Mesenchymal stem cell (in vitro differentiated cells and primary cell): ENCODE data around the gene DDX39B.

Experiments
- DNase-seq: peaks from one replicate; pipeline ENCODE4 v3.0.0-alpha.2; 2013
- H2AFZ ChIP-seq: one replicate; pipeline ENCODE4 v1.6.1; 2013; ENCODE audit warnings: low read depth, mild to moderate bottlenecking, control low read depth, inconsistent platforms, low read length, moderate library complexity
- H2AK5ac ChIP-seq: 2 replicates; pipeline ENCODE4 v1.6.1; 2013; ENCODE audit warnings: low read length, moderate library complexity, mild to moderate bottlenecking, inconsistent platforms; ENCODE audit not compliant: severe bottlenecking
- H2BK120ac ChIP-seq: one replicate; pipeline ENCODE4 v1.6.1; 2013; ENCODE audit warnings: low read depth, mild to moderate bottlenecking, inconsistent platforms, low read length, moderate library complexity
- H2BK12ac ChIP-seq, 2 experiments: one replicate each; pipeline ENCODE4 v1.6.1; 2013; ENCODE audit warnings: inconsistent platforms in 2 of 2, low read length in 2 of 2, mild to moderate bottlenecking in 2 of 2, moderate library complexity in 2 of 2, control low read depth in 1 of 2
- H2BK15ac ChIP-seq: one replicate; pipeline ENCODE4 v1.6.1; 2013; ENCODE audit warnings: mild to moderate bottlenecking, low read depth, inconsistent platforms; ENCODE audit not compliant: poor library complexity, severe bottlenecking
- H2BK5ac ChIP-seq: 2 replicates; pipeline ENCODE4 v1.6.1; 2013; ENCODE audit warnings: low read depth, mild to moderate bottlenecking, low read length, control low read depth, inconsistent platforms; ENCODE audit not compliant: poor library complexity, severe bottlenecking
- H3K14ac ChIP-seq, 2 experiments: one replicate each; pipeline ENCODE4 v1.6.1; 2013; ENCODE audit warnings: inconsistent platforms in 2 of 2, low read length in 2 of 2, control low read depth in 1 of 2, mild to moderate bottlenecking in 1 of 2, moderate library complexity in 1 of 2
- H3K18ac ChIP-seq, 2 experiments: one replicate each; pipeline ENCODE4 v1.6.1; 2013; ENCODE audit warnings: inconsistent platforms in 2 of 2, low read length in 2 of 2, control low read depth in 1 of 2, low read depth in 1 of 2, mild to moderate bottlenecking in 1 of 2
- H3K23ac ChIP-seq, 2 experiments: one replicate each; pipeline ENCODE4 v1.6.1; 2013; ENCODE audit warnings: inconsistent platforms in 2 of 2, low read length in 2 of 2, mild to moderate bottlenecking in 2 of 2, moderate library complexity in 2 of 2, control low read depth in 1 of 2
- H3K27ac ChIP-seq: 2 replicates; pipeline ENCODE4 v1.5.1; 2013; ENCODE audit warnings: mild to moderate bottlenecking, moderate library complexity, low read length, control low read depth, inconsistent platforms; ENCODE audit not compliant: poor library complexity, severe bottlenecking
- H3K27me3 ChIP-seq, 2 experiments: 2 replicates each; pipeline versions ENCODE4 v1.6.1 to v1.7.0; 2013; ENCODE audit warnings: low read length in 2 of 2, mild to moderate bottlenecking in 2 of 2, moderate library complexity in 2 of 2, control low read depth in 1 of 2, inconsistent platforms in 1 of 2; ENCODE audit not compliant: control insufficient read depth in 1 of 2, insufficient read depth in 1 of 2
- H3K36me3 ChIP-seq, 2 experiments: 2 replicates each; pipeline versions ENCODE4 v1.6.1 to v1.7.0; 2013; ENCODE audit warnings: low read length in 2 of 2, control low read depth in 1 of 2, inconsistent platforms in 1 of 2, low read depth in 1 of 2, mild to moderate bottlenecking in 1 of 2; ENCODE audit not compliant: insufficient read depth in 2 of 2, control insufficient read depth in 1 of 2
- H3K4ac ChIP-seq, 2 experiments: one replicate each; pipeline ENCODE4 v1.6.1; 2013; ENCODE audit warnings: inconsistent platforms in 2 of 2, low read length in 2 of 2, mild to moderate bottlenecking in 2 of 2, moderate library complexity in 2 of 2, control low read depth in 1 of 2, low read depth in 1 of 2
- H3K4me1 ChIP-seq: 2 replicates; pipeline ENCODE4 v1.6.1; 2013; ENCODE audit warnings: low read depth, low read length, control low read depth; ENCODE audit not compliant: control insufficient read depth, insufficient read depth
- H3K4me2 ChIP-seq: 2 replicates; pipeline ENCODE4 v1.6.1; 2013; ENCODE audit warnings: low read length, mild to moderate bottlenecking, inconsistent platforms; ENCODE audit not compliant: poor library complexity, severe bottlenecking
- H3K4me3 ChIP-seq, 2 experiments: 2 replicates each; pipeline versions ENCODE4 v1.5.1 to v1.7.0; 2013; ENCODE audit warnings: low read length in 2 of 2, mild to moderate bottlenecking in 2 of 2, control low read depth in 1 of 2, low read depth in 1 of 2; ENCODE audit not compliant: insufficient read depth in 1 of 2
- H3K79me1 ChIP-seq: replicated peaks from 2 replicates; pipeline ENCODE4 v1.6.1; 2013; ENCODE audit warnings: mild to moderate bottlenecking, control low read depth, low read length, inconsistent platforms; ENCODE audit not compliant: poor library complexity, severe bottlenecking
- H3K9ac ChIP-seq: 2 replicates; pipeline ENCODE4 v1.7.0; 2013; ENCODE audit warnings: mild to moderate bottlenecking, low read length, moderate library complexity
- H3K9me3 ChIP-seq: 2 replicates; pipeline ENCODE4 v1.7.0; 2013; ENCODE audit warnings: mild to moderate bottlenecking, low read length; ENCODE audit not compliant: control insufficient read depth
- H4K8ac ChIP-seq: one replicate; pipeline ENCODE4 v1.6.1; 2013; ENCODE audit warnings: inconsistent platforms, mild to moderate bottlenecking, low read length, moderate library complexity
- H4K91ac ChIP-seq: one replicate; pipeline ENCODE4 v1.6.1; 2013; ENCODE audit warnings: mild to moderate bottlenecking, low read length, inconsistent platforms
- WGBS: methylation state at CpG from one replicate; pipeline ENCODE4 v1.1.7; 2013; ENCODE audit warnings: mixed read lengths; 5-methylcytosine and 5-hydroxymethylcytosine counted together

Gene DDX39B

GRCh38 chr6:31569861-31570536 lies 28.2 kb upstream of the DDX39B start:
- Histone ChIP-seq H3K9me3 (no peaks in the 10 kb centered on the region), H3K18ac (no peak overlapping the region), H3K9ac (no peak overlapping the region), H3K4me3 (no peak overlapping the region), H2BK5ac (no peak overlapping the region), H3K23ac (no peak overlapping the region), H4K8ac (peak overlapping the region; percentile 36), H3K4me2 (no peak overlapping the region), H2BK12ac (no peak overlapping the region), H2AFZ (no peak overlapping the region), H2BK120ac (no peak overlapping the region), H3K14ac (no peak overlapping the region), H3K4me1 (no peaks in the 10 kb centered on the region), H3K27me3 (peaks cover 0 to 10% of the 10 kb centered on the region in 2 experiments), H3K79me1 (no peaks in the 10 kb centered on the region), H4K91ac (no peak overlapping the region), H3K36me3 (no peaks in the 10 kb centered on the region), H2BK15ac (no peak overlapping the region), H3K27ac (no peak overlapping the region), H3K4ac (no peak overlapping the region), H2AK5ac (no peak overlapping the region)
- no CpG with 5 or more reads among the region's 1 CpG for WGBS
- no peak for DNase-seq

GRCh38 chr6:31568537-31568961 lies 26.7 kb upstream of the DDX39B start:
- no peak overlapping the region for H4K91ac ChIP-seq
- WGBS = 91% methylated on average over 3 of the region's 3 CpGs
- no peak overlapping the region for H3K27ac ChIP-seq
- no peak overlapping the region for H2BK12ac ChIP-seq
- H3K4me2 ChIP-seq = no peak overlapping the region
- H2BK120ac ChIP-seq = no peak overlapping the region
- no peak overlapping the region for H2AFZ ChIP-seq
- H3K9me3 ChIP-seq = no peaks in the 10 kb centered on the region
- H3K79me1 ChIP-seq = no peaks in the 10 kb centered on the region
- H3K4me1 ChIP-seq = no peaks in the 10 kb centered on the region
- no peak overlapping the region for H2BK5ac ChIP-seq
- H3K23ac ChIP-seq = no peak overlapping the region
- no peak overlapping the region for H3K4ac ChIP-seq
- no peak overlapping the region for H3K9ac ChIP-seq
- H4K8ac ChIP-seq = no peak overlapping the region
- no peak for DNase-seq
- H3K18ac ChIP-seq = no peak overlapping the region
- no peak overlapping the region for H2BK15ac ChIP-seq
- no peak overlapping the region for H3K14ac ChIP-seq
- no peak overlapping the region for H2AK5ac ChIP-seq
- no peak overlapping the region for H3K4me3 ChIP-seq
- H3K36me3 ChIP-seq = no peaks in the 10 kb centered on the region
- H3K27me3 ChIP-seq = peaks cover 0 to 5% of the 10 kb centered on the region in 2 experiments

GRCh38 chr6:31567531-31568370 lies 25.9 kb upstream of the DDX39B start:
- no peak overlapping the region for H2AK5ac ChIP-seq
- H3K79me1 ChIP-seq = no peaks in the 10 kb centered on the region
- no peak for DNase-seq
- no peak overlapping the region for H3K4me2 ChIP-seq
- WGBS = 51% methylated on average over 9 of the region's 9 CpGs
- no peak overlapping the region for H3K23ac ChIP-seq
- H3K9me3 ChIP-seq = no peaks in the 10 kb centered on the region
- no peaks in the 10 kb centered on the region for H3K27me3 ChIP-seq
- no peak overlapping the region for H2BK12ac ChIP-seq
- no peak overlapping the region for H3K27ac ChIP-seq
- no peak overlapping the region for H4K8ac ChIP-seq
- H2BK5ac ChIP-seq = no peak overlapping the region
- no peak overlapping the region for H3K14ac ChIP-seq
- peak overlapping the region; percentile 18 for H4K91ac ChIP-seq
- no peak overlapping the region for H3K18ac ChIP-seq
- H2BK120ac ChIP-seq = no peak overlapping the region
- H2AFZ ChIP-seq = no peak overlapping the region
- no peak overlapping the region for H3K9ac ChIP-seq
- H3K4me1 ChIP-seq = no peaks in the 10 kb centered on the region
- no peaks in the 10 kb centered on the region for H3K36me3 ChIP-seq
- no peak overlapping the region for H3K4me3 ChIP-seq
- H2BK15ac ChIP-seq = no peak overlapping the region
- no peak overlapping the region for H3K4ac ChIP-seq

GRCh38 chr6:31560697-31561058 lies 18.9 kb upstream of the DDX39B start:
- peak overlapping the region; percentile 27 for H2BK120ac ChIP-seq
- H3K4me1 ChIP-seq = peaks cover 25% of the 10 kb centered on the region
- H3K4me3 ChIP-seq = no peak overlapping the region

More at GRCh38 chr6:31560697-31561058, 18.9 kb upstream of the DDX39B start:
- peak overlapping the region; percentile 65 for H4K8ac ChIP-seq
- H2BK12ac ChIP-seq = peak overlapping the region; percentile 7 to 50
- no peak overlapping the region for H3K4me2 ChIP-seq
- peak overlapping the region; percentile 85 for H3K27ac ChIP-seq
- H2BK5ac ChIP-seq = no peak overlapping the region
- H3K4ac ChIP-seq = no peak overlapping the region
- no peak overlapping the region for H3K14ac ChIP-seq
- no peaks in the 10 kb centered on the region for H3K27me3 ChIP-seq
- H3K9me3 ChIP-seq = no peaks in the 10 kb centered on the region
- H3K18ac ChIP-seq = peak overlapping the region; percentile 38 to 60
- no peak overlapping the region for H2BK15ac ChIP-seq
- no peak overlapping the region for H3K23ac ChIP-seq
- DNase-seq = no peak
- H2AFZ ChIP-seq = no peak overlapping the region
- H2AK5ac ChIP-seq = peak overlapping the region; percentile 49
- peaks cover 20% of the 10 kb centered on the region for H3K79me1 ChIP-seq
- H4K91ac ChIP-seq = peak overlapping the region; percentile 70
- H3K36me3 ChIP-seq = peaks cover 31 to 52% of the 10 kb centered on the region in 2 experiments
- H3K9ac ChIP-seq = no peak overlapping the region
